Peyer's patch (tissue), 4 donors: ENCODE data around the gene PTN. TPM values are rescaled to one million over a fixed set of nuclear protein-coding genes. Genes with fewer than 3 reads are reported as not detected.
"Not testable (repeated sequence)": the region's sequence is repeated elsewhere in the genome, so short reads cannot be mapped to it uniquely, and the experiment has no call there.

ENCODE experiments used
- DNase-seq, 3 donors: peaks; one replicate each; pipeline ENCODE4 v3.0.0-alpha.2; 2017 to 2019
- H3K27ac ChIP-seq, 4 donors: fragments of 200-600 bp; sonication (generic); one replicate each; pipeline ENCODE4 v1.5.1; 2016 to 2019
- H3K27me3 ChIP-seq, 2 donors: fragments of 200-600 bp; sonication (generic); one replicate each; pipeline ENCODE4 v1.5.1; 2019
- H3K36me3 ChIP-seq, 3 donors: fragments of 200-600 bp; sonication (generic); one replicate each; pipeline ENCODE4 v1.5.1; 2016 to 2019
- H3K4me1 ChIP-seq, 4 donors: fragments of 200-600 bp; sonication (generic); one replicate each; pipeline ENCODE4 v1.5.1; 2016 to 2019
- H3K4me3 ChIP-seq, 4 donors: fragments of 200-600 bp; sonication (generic); 1 replicate in 3 of 4; 2 replicates in 1 of 4; pipeline ENCODE4 v1.5.1; 2016 to 2019; ENCODE audit warnings: mild to moderate bottlenecking in 1 of 4
- H3K9me3 ChIP-seq, 4 donors: fragments of 200-600 bp; sonication (generic); one replicate each; pipeline ENCODE4 v1.5.1; 2016 to 2019; ENCODE audit warnings: mild to moderate bottlenecking in 1 of 4
- CTCF ChIP-seq, 6 experiments: fragments of 450-650 bp in 4 of 6; fragments of 200-600 bp in 2 of 6; sonication (generic) in 1 of 6; IDR thresholded peaks; one replicate each; pipeline ENCODE4 v1.5.1; 2017 to 2019; ENCODE audit warnings: antibody characterized with exemption in 6 of 6, mild to moderate bottlenecking in 3 of 6, moderate library complexity in 1 of 6
- POLR2A ChIP-seq, 2 donors: fragments of 450-650 bp; IDR thresholded peaks; one replicate each; pipeline ENCODE4 v1.5.1; 2017; ENCODE audit warnings: antibody characterized with exemption in 2 of 2, mild to moderate bottlenecking in 2 of 2, moderate library complexity in 2 of 2
- small RNA-seq, 2 donors: library from RNA; depleted of rRNA; stranded (forward); fragments of <200 nt; gene quantifications; one replicate each; pipeline ENCODE3, GENCODE V24; 2016
- total RNA-seq, 4 donors: library from RNA; depleted of rRNA; stranded (reverse); fragments of >200 nt; gene quantifications; one replicate each; pipeline ENCODE4 v1.1.0, GENCODE V29; 2016

Gene PTN
- total RNA-seq, 4 donors from 2014 or later: 2.8 to 6.7 (median 4.0) TPM

- no peak for DNase-seq
- no peaks in the 10 kb centered on the region for H3K4me1 ChIP-seq
- no peak for TF ChIP-seq POLR2A (IDR thresholded peaks at IDR 0.05)
- no peak for TF ChIP-seq CTCF (IDR thresholded peaks at IDR 0.05)
- no peaks in the 10 kb centered on the region for H3K36me3 ChIP-seq
- H3K27me3 ChIP-seq: no peaks in the 10 kb centered on the region
- H3K4me3 ChIP-seq: no peak overlapping the region
- H3K27ac ChIP-seq: no peak overlapping the region
- no peaks in the 10 kb centered on the region for H3K9me3 ChIP-seq
Measured at GRCh38 chr7:137195996-137196395, 147.5 kb downstream of the PTN start.

GRCh38 chr7:137181619-137182018 is 161.9 kb downstream of the PTN start:
- not testable (repeated sequence) for H3K4me3 ChIP-seq, H3K36me3 ChIP-seq, H3K27me3 ChIP-seq, H3K27ac ChIP-seq, DNase-seq, H3K9me3 ChIP-seq, H3K4me1 ChIP-seq

Small RNA genes lying within 50 kb of the gene (small RNA-seq; reads per million reads assigned to genes)
- gene RF00136: 0.57 to 1.00 reads per million in 2 donors
